Lower leg skin (tissue), 4 donors: Measurements from ENCODE around the gene LRRC46. TPM values are rescaled to one million over a fixed set of nuclear protein-coding genes. Genes with fewer than 3 reads are reported as not detected.

Source experiments
- DNase-seq, 2 donors: peaks; one replicate each; pipeline ENCODE4 v3.0.0-alpha.2; 2019; ENCODE audit warnings: low spot score in 2 of 2
- H3K4me3 ChIP-seq: fragments of 200-600 bp; sonication (generic); 2 replicates; pipeline ENCODE4 v1.5.1; 2017; ENCODE audit warnings: mild to moderate bottlenecking, low read depth; ENCODE audit not compliant: poor library complexity, severe bottlenecking
- POLR2A ChIP-seq, 2 donors: fragments of 450-650 bp; IDR thresholded peaks; one replicate each; pipeline ENCODE4 v1.6.1; 2016 to 2017; ENCODE audit warnings: antibody characterized with exemption in 2 of 2, mild to moderate bottlenecking in 1 of 2, moderate library complexity in 1 of 2
- WGBS, 2 donors: methylation state at CpG; one replicate each; pipeline ENCODE4 v1.1.5; 2018; 5-methylcytosine and 5-hydroxymethylcytosine counted together
- intact Hi-C: fragments of 100-400 bp; cut with DNase I; formaldehyde crosslinking; loops from one replicate; pipeline ENCODE4 v1.15.0; 2023; ENCODE audit warnings: low total_unique reads
- total RNA-seq, 4 donors: library from RNA; depleted of rRNA; stranded (reverse); fragments of >200 nt; gene quantifications; one replicate each; pipeline ENCODE4 v1.1.0, GENCODE V29; 2016
- TF ChIP-seq, protein P1 (sequence below), 3 donors: fragments of 450-650 bp; IDR thresholded peaks; one replicate each; pipeline ENCODE4 v1.5.1; 2016; ENCODE audit warnings: antibody characterized with exemption in 3 of 3, mild to moderate bottlenecking in 3 of 3, moderate library complexity in 2 of 3

LRRC46 gene
- total RNA-seq, 4 donors from 2014 or later, result not detected

DNA sequence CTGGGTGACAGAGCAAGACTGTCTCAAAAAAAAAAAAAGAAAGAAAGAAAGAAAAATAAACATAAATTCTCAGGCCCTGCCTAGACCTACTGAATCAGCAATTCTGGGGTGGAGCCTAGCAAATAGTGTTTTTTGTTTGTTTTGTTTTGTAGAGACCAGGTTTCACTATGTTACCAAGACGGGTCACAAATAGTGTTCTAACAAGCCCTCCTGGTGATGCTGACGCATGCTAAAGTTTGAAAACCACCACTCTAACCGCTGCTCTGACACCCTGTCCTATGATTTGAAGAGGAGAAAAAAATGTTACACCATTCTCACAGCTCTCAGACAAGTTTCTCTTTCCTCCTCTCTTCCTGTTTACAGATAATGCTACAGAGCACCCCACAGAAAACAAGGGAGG, 1.6 kb upstream of the LRRC46 start:
- 74 to 80% methylated on average over 3 of the region's 3 CpGs for WGBS, 2 donors
- no peak overlapping the region for H3K4me3 ChIP-seq
- TF ChIP-seq, protein P1, sequence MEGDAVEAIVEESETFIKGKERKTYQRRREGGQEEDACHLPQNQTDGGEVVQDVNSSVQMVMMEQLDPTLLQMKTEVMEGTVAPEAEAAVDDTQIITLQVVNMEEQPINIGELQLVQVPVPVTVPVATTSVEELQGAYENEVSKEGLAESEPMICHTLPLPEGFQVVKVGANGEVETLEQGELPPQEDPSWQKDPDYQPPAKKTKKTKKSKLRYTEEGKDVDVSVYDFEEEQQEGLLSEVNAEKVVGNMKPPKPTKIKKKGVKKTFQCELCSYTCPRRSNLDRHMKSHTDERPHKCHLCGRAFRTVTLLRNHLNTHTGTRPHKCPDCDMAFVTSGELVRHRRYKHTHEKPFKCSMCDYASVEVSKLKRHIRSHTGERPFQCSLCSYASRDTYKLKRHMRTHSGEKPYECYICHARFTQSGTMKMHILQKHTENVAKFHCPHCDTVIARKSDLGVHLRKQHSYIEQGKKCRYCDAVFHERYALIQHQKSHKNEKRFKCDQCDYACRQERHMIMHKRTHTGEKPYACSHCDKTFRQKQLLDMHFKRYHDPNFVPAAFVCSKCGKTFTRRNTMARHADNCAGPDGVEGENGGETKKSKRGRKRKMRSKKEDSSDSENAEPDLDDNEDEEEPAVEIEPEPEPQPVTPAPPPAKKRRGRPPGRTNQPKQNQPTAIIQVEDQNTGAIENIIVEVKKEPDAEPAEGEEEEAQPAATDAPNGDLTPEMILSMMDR (IDR thresholded peaks at IDR 0.05), result no peak
- TF ChIP-seq POLR2A (IDR thresholded peaks at IDR 0.05), result no peak
- no peak for DNase-seq
- intact Hi-C loops, result no loop called here

DNA sequence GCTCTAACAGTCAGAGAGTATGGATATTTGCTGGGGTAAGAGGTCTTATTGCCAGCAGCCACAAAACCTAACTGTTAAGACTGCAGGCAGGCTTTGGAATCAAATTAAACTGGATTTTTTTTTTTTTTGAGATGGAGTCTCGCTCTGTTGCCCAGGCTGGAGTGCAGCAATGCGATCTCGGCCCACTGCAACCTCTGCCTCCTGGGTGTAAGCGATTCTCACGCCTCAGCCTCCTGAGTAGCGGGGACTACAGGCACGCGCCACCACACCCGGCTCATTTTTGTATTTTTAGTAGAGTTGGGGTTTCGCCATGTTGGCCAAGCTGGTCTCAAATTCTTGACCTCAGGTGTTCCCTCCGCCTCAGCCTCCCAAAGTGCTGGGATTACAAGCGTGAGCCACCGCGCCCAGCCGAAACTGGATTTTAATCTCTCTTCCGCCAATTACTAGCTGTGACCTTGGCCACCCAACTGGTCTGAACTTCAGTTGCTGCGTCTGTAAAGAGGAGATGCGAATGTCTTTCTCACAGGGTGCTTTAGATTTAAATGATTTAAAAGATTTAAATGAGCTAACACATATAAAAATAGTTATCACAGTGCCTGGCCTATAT, 971 bp upstream of the LRRC46 start:
- TF ChIP-seq, protein P1 (IDR thresholded peaks at IDR 0.05), result no peak
- TF ChIP-seq POLR2A (IDR thresholded peaks at IDR 0.05), result no peak
- H3K4me3 ChIP-seq, result peak overlapping the region; percentile 55
- intact Hi-C loops, result no loop called here
- WGBS, 2 donors, result 74 to 76% methylated on average over 18 of the region's 18 CpGs
- no peak for DNase-seq

DNA sequence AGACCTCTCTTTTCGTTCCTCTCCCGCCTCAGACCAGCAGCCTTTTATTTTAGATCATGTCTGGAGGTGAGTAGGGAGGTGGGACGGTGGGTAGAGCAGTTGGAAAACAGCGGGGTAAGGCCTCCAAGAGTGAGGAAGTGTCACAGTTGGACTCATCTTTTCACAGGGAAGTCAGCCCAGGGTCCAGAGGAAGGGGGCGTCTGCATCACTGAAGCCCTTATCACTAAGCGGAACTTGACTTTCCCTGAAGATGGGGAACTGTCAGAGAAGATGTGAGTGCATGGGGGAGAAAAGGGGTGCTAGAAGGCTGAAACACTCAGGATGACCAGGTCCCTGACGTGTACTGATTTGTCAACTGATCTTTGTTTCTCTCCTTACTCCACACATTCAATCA, 461 bp downstream of the LRRC46 start:
- DNase-seq, result no peak
- 12 to 20% methylated on average over 7 of the region's 7 CpGs for WGBS, 2 donors
- H3K4me3 ChIP-seq, result peak overlapping the region; percentile 16
- no peak for TF ChIP-seq POLR2A (IDR thresholded peaks at IDR 0.05)
- TF ChIP-seq, protein P1 (IDR thresholded peaks at IDR 0.05), result no peak
- intact Hi-C loops, result no loop called here

DNA sequence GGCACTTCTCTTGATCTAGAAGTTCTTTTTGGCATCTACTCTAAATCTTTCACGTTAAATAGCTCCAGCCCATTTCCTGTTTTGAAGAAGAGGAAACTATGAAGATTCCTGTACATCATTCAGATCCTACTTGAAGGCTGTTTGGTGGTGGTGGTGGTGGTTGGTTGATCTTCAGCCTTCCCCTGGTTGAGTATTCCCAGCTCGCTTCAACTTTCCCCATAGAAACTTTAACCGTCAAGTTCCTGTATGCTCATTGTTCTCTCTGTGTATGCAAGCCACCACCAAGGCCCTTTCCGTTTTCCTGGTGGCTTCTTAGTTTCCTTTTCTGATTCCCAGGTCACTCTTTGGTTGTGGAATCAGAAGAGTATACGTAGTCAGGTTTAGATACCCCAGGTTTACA, 3.3 kb downstream of the LRRC46 start:
- DNase-seq, result no peak
- intact Hi-C loops, result no loop called here
- TF ChIP-seq, protein P1 (IDR thresholded peaks at IDR 0.05), result no peak
- TF ChIP-seq POLR2A (IDR thresholded peaks at IDR 0.05), result no peak
- 57 to 70% methylated on average over 5 of the region's 5 CpGs for WGBS, 2 donors
- no peak overlapping the region for H3K4me3 ChIP-seq

DNA sequence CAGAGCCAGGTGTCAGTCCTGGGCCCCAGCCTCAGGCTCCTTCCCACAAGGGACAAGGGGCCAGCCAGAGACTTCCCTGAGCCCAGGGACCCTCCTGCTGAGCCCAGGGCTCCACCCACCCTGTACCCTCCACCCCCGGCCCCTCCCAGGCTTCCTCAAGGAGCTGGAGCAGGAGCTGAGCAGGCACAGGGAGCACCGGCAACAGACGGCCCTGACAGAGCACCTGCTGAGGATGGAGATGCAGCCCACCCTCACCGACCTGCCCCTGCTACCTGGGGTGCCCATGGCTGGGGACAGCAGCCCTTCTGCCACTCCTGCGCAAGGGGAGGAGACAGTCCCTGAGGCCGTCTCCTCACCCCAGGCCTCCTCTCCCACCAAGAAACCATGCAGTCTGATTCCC, 5.1 kb downstream of the LRRC46 start:
- H3K4me3 ChIP-seq, result no peak overlapping the region
- TF ChIP-seq POLR2A (IDR thresholded peaks at IDR 0.05), result no peak
- TF ChIP-seq, protein P1 (IDR thresholded peaks at IDR 0.05), result no peak
- no peak for DNase-seq
- intact Hi-C loops, result loop anchor here (2.0 kb wide), 1 partner anchor 44 kb away; no protein-coding TSS in a partner anchor
- WGBS, 2 donors, result 87 to 100% methylated on average over 3 to 5 of the region's 6 CpGs
